B cell (primary cell): Measurements from ENCODE around the gene TGFBR3. TPM values are rescaled to one million over a fixed set of nuclear protein-coding genes. Genes with fewer than 3 reads are reported as not detected.
"Not testable (repeated sequence)": the region's sequence is repeated elsewhere in the genome, so short reads cannot be mapped to it uniquely, and the experiment has no call there.

Source experiments
- ATAC-seq: fragments of 200-7000 bp; cut with Tn5 transposase; one replicate; pipeline ENCODE4 v1.10.0; 2021; ENCODE audit warnings: low read depth, mild to moderate bottlenecking, moderate number of reproducible peaks, moderate library complexity
- CTCF ChIA-PET: fragments of 350-600 bp; sonication (Branson Sonifier 250); formaldehyde crosslinking; loops from one replicate; lab custom pipeline; 2021; ENCODE audit warnings: antibody characterized with exemption, inconsistent platforms; lab: Charles Lee
- POLR2A ChIA-PET: fragments of 350-600 bp; sonication (Branson Sonifier 250); formaldehyde crosslinking; loops from one replicate; lab custom pipeline; 2021; ENCODE audit warnings: antibody characterized with exemption; lab: Charles Lee
- DNase-seq: peaks from one replicate; pipeline ENCODE4 v3.0.0; 2013
- H2AFZ ChIP-seq: 2 replicates; pipeline ENCODE4 v1.6.1; 2012; ENCODE audit warnings: mild to moderate bottlenecking, low read depth, low read length; ENCODE audit not compliant: insufficient read depth, poor library complexity, severe bottlenecking
- H3K27ac ChIP-seq, 2 donors: 1 replicate in 1 of 2; 2 replicates in 1 of 2; pipeline ENCODE4 v1.5.1; 2012 to 2013; ENCODE audit warnings: low read length in 2 of 2, mild to moderate bottlenecking in 2 of 2, moderate library complexity in 1 of 2
- H3K27me3 ChIP-seq, 4 experiments: fragments of 200-600 bp in 1 of 4; sonication (generic) in 1 of 4; replicated peaks in 1 of 4; 1 replicate in 2 of 4; 2 replicates in 2 of 4; pipeline versions ENCODE4 v1.6.1 to v1.7.0; 2013 to 2016; ENCODE audit warnings: low read length in 3 of 4, mild to moderate bottlenecking in 2 of 4, mixed read lengths in 1 of 4, moderate library complexity in 1 of 4; ENCODE audit not compliant: insufficient read depth in 4 of 4, control insufficient read depth in 3 of 4; ENCODE audit errors: control extremely low read depth in 1 of 4
- H3K36me3 ChIP-seq, 2 experiments: replicated peaks in 1 of 2; 1 replicate in 1 of 2; 2 replicates in 1 of 2; pipeline versions ENCODE4 v1.6.1 to v1.7.1; 2013; ENCODE audit warnings: low read length in 1 of 2; ENCODE audit not compliant: insufficient read depth in 2 of 2, control insufficient read depth in 1 of 2; ENCODE audit errors: control extremely low read depth in 1 of 2, extremely low read depth in 1 of 2
- H3K4me1 ChIP-seq, 2 donors: fragments of 200-600 bp in 1 of 2; sonication (generic) in 1 of 2; 1 replicate in 1 of 2; 2 replicates in 1 of 2; pipeline versions ENCODE4 v1.5.1 to v1.6.1; 2013 to 2017; ENCODE audit warnings: low read length in 2 of 2; ENCODE audit not compliant: control insufficient read depth in 2 of 2, insufficient read depth in 2 of 2
- H3K4me2 ChIP-seq: replicated peaks from 2 replicates; pipeline ENCODE3; 2012; ENCODE audit warnings: mild to moderate bottlenecking, low read depth, low read length; ENCODE audit not compliant: poor library complexity, severe bottlenecking
- H3K4me3 ChIP-seq, 5 experiments: fragments of 200-600 bp in 1 of 5; sonication (generic) in 1 of 5; 1 replicate in 3 of 5; 2 replicates in 2 of 5; pipeline versions ENCODE4 v1.5.1 to v1.7.0; 2011 to 2016; ENCODE audit warnings: low read length in 4 of 5, mild to moderate bottlenecking in 4 of 5, low read depth in 2 of 5, control low read depth in 1 of 5, moderate library complexity in 1 of 5; ENCODE audit not compliant: insufficient read depth in 1 of 5; ENCODE audit errors: control extremely low read depth in 1 of 5, extremely low read depth in 1 of 5
- H3K79me2 ChIP-seq: fragments of 200-600 bp; sonication (generic); one replicate; pipeline ENCODE4 v1.6.0; 2016; ENCODE audit warnings: low read length; ENCODE audit not compliant: control insufficient read depth, insufficient read depth
- H3K9ac ChIP-seq: fragments of 200-600 bp; sonication (generic); 2 replicates; pipeline ENCODE4 v1.6.1; 2017; ENCODE audit warnings: mild to moderate bottlenecking, low read length, moderate library complexity
- H3K9me3 ChIP-seq, 3 donors: one replicate each; pipeline versions ENCODE4 v1.6.1 to v1.7.1; 2013; ENCODE audit warnings: low read length in 2 of 3; ENCODE audit not compliant: control insufficient read depth in 2 of 3, insufficient read depth in 1 of 3; ENCODE audit errors: control extremely low read depth in 1 of 3
- H4K20me1 ChIP-seq: 2 replicates; pipeline ENCODE4 v1.6.0; 2012; ENCODE audit warnings: mild to moderate bottlenecking, low read length; ENCODE audit not compliant: insufficient read depth, control insufficient read depth, poor library complexity, severe bottlenecking
- H3K27ac Mint-ChIP-seq: one replicate; pipeline ENCODE4 v1.8.0; 2021; ENCODE audit warnings: mixed read lengths
- H3K27me3 Mint-ChIP-seq: one replicate; pipeline ENCODE4 v1.8.0; 2021; ENCODE audit warnings: mixed read lengths
- H3K4me1 Mint-ChIP-seq: one replicate; pipeline ENCODE4 v1.8.0; 2021; ENCODE audit warnings: mixed read lengths
- H3K4me3 Mint-ChIP-seq: one replicate; pipeline ENCODE4 v1.8.0; 2021; ENCODE audit warnings: mixed read lengths
- H3K9me3 Mint-ChIP-seq: one replicate; pipeline ENCODE4 v1.8.0; 2022; ENCODE audit warnings: mixed read lengths; ENCODE audit not compliant: insufficient read depth
- EZH2 ChIP-seq: IDR thresholded peaks from 2 replicates; pipeline ENCODE4 v1.6.1; 2012; ENCODE audit warnings: borderline replicate concordance, low read depth, mild to moderate bottlenecking, moderate library complexity, low read length; ENCODE audit not compliant: insufficient read depth, poor library complexity, severe bottlenecking
- WGBS: methylation state at CpG from one replicate; pipeline ENCODE4 v1.1.5; 2013; ENCODE audit warnings: missing lambda C conversion rate; ENCODE audit not compliant: insufficient coverage; 5-methylcytosine and 5-hydroxymethylcytosine counted together
- intact Hi-C: fragments of 100-400 bp; cut with micrococcal nuclease; formaldehyde crosslinking; loops from one replicate; pipeline ENCODE4 v1.10.0; 2022
- polyA plus RNA-seq: library from polyadenylated mRNA; depleted of rRNA; stranded (reverse); fragments of >200 nt; gene quantifications from 2 replicates; pipeline ENCODE4 v1.2.3, GENCODE V29; 2012
- total RNA-seq, 2 donors: library from RNA; stranded (reverse); fragments of 120-200 nt in 1 of 2; gene quantifications; 1 replicate in 1 of 2; 2 replicates in 1 of 2; pipeline versions ENCODE4 v1.2.3 to v1.2.4, GENCODE V29; 2013 to 2022
- TF ChIP-seq, protein P1 (sequence below): fragments of 200-600 bp; IDR thresholded peaks from one replicate; pipeline ENCODE4 v1.8.0; 2022; ENCODE audit warnings: antibody characterized with exemption, mild to moderate bottlenecking

The TGFBR3 gene
- total and polyA plus RNA-seq, 2 donors (not counting 1 experiment from before 2014, with no cell fraction given), result 0.10 to 0.12 TPM

DNA sequence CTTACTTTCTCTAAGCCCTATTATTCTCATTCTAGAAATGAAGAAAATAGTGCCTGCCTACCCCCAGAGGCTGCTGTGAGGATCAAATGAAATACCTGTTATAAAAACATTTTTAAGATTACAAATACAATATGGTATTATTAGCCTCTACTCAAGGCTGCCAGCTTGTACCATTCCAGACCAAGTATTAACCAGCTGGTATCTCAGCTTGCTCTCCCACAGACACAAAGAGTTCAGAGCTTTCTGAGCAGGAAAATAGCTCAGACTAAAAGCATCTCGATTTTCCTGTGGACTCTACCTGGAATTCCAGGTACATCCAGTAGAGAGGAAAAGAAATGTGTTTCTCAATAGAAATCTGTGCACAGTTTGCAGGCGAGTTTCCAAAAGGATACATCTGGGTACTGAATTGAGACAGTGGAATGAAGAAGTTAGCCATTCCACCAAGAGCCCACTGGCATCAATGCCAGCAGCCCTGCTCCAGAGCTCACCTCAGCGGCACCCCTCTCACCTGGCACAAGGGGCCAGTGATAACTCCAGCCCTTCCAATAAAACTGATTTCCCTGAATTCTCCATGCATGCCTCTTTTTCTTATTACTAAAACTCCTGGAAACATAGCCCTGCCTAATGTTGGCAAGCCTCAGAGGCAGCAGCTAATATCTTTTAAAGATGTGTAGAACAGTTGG is 31.0 kb downstream of the TGFBR3 start:
- no peaks in the 10 kb centered on the region for H4K20me1 ChIP-seq
- H3K9ac ChIP-seq, result no peak overlapping the region
- no peak overlapping the region for H3K4me3 ChIP-seq
- CTCF ChIA-PET, result no interaction called here
- H3K9me3 ChIP-seq, result peaks cover 0 to 5% (median 0%) of the 10 kb centered on the region in 3 donors
- no peak overlapping the region for H3K27ac ChIP-seq
- H3K27me3 ChIP-seq, result no peaks in the 10 kb centered on the region
- intact Hi-C loops, result no loop called here
- no peak overlapping the region for H2AFZ ChIP-seq
- H3K4me2 ChIP-seq, result no peak overlapping the region
- no peaks in the 10 kb centered on the region for H3K9me3 Mint-ChIP-seq
- no peaks in the 10 kb centered on the region for H3K4me1 Mint-ChIP-seq
- H3K4me1 ChIP-seq, result no peaks in the 10 kb centered on the region
- POLR2A ChIA-PET, result no interaction called here
- TF ChIP-seq, protein P1, sequence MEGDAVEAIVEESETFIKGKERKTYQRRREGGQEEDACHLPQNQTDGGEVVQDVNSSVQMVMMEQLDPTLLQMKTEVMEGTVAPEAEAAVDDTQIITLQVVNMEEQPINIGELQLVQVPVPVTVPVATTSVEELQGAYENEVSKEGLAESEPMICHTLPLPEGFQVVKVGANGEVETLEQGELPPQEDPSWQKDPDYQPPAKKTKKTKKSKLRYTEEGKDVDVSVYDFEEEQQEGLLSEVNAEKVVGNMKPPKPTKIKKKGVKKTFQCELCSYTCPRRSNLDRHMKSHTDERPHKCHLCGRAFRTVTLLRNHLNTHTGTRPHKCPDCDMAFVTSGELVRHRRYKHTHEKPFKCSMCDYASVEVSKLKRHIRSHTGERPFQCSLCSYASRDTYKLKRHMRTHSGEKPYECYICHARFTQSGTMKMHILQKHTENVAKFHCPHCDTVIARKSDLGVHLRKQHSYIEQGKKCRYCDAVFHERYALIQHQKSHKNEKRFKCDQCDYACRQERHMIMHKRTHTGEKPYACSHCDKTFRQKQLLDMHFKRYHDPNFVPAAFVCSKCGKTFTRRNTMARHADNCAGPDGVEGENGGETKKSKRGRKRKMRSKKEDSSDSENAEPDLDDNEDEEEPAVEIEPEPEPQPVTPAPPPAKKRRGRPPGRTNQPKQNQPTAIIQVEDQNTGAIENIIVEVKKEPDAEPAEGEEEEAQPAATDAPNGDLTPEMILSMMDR, result no peak
- TF ChIP-seq EZH2, result no peak
- H3K27ac Mint-ChIP-seq, result no peak overlapping the region
- H3K36me3 ChIP-seq, result no peaks in the 10 kb centered on the region
- H3K79me2 ChIP-seq, result no peaks in the 10 kb centered on the region
- no peak overlapping the region for H3K4me3 Mint-ChIP-seq
- WGBS, result 90% methylated on average over 2 of the region's 3 CpGs
- ATAC-seq, result no peak
- no peak for DNase-seq
- H3K27me3 Mint-ChIP-seq, result peaks cover 4% of the 10 kb centered on the region

DNA sequence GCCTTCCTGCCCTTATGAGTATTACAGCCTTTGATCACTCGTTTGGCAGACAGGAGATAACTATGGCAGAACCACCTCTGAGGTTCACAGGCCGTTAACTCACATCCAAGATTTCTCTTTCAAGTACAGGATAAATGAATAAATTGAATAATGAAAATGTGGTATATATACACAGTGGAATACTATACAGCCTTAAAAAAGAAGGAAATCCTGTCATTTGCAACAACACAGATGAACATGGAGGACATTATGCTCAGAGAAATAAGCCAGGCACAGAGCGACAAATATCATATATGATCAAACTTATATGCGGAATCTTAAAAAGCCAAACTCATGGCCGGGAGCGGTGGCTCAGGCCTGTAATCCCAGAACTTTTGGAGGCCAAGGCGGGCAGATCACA is 32.6 kb downstream of the TGFBR3 start:
- Histone ChIP-seq H3K4me1 (no peaks in the 10 kb centered on the region), H3K4me2 (no peak overlapping the region), H3K4me3 (no peak overlapping the region), H3K27me3 (no peaks in the 10 kb centered on the region), H3K9me3 (peaks cover 0 to 5% (median 0%) of the 10 kb centered on the region in 3 donors), H2AFZ (no peak overlapping the region), H3K9ac (no peak overlapping the region), H3K79me2 (no peaks in the 10 kb centered on the region), H4K20me1 (no peaks in the 10 kb centered on the region), H3K27ac (no peak overlapping the region), H3K36me3 (no peaks in the 10 kb centered on the region)
- ChIA-PET CTCF (no interaction called here), POLR2A (no interaction called here)
- 96% methylated on average over 6 of the region's 7 CpGs for WGBS
- Mint-ChIP-seq H3K27ac (no peak overlapping the region), H3K9me3 (no peaks in the 10 kb centered on the region), H3K4me1 (no peaks in the 10 kb centered on the region), H3K27me3 (peaks cover 4% of the 10 kb centered on the region), H3K4me3 (no peak overlapping the region)
- intact Hi-C loops, result no loop called here
- DNase-seq (no peak), ATAC-seq (no peak)
- TF ChIP-seq, protein P1, result no peak
- TF ChIP-seq EZH2, result no peak

- H3K9ac ChIP-seq, H4K20me1 ChIP-seq, H2AFZ ChIP-seq, H3K27ac ChIP-seq, H3K9me3 ChIP-seq, H3K9me3 Mint-ChIP-seq, H3K4me1 Mint-ChIP-seq, H3K36me3 ChIP-seq, H3K27ac Mint-ChIP-seq, H3K27me3 Mint-ChIP-seq, H3K4me2 ChIP-seq, H3K79me2 ChIP-seq, intact Hi-C loops, ATAC-seq, H3K27me3 ChIP-seq, H3K4me1 ChIP-seq, CTCF ChIA-PET, POLR2A ChIA-PET, H3K4me3 ChIP-seq, DNase-seq, H3K4me3 Mint-ChIP-seq: not testable (repeated sequence)
- WGBS, result 100% methylated on average over 1 of the region's 5 CpGs
Measured at GRCh38 chr1:91852011-91852410, 33.9 kb downstream of the TGFBR3 start.
